ENCODE measurements around the gene IPCEF1. TPM values are rescaled to one million over a fixed set of nuclear protein-coding genes. Genes with fewer than 3 reads are reported as not detected.

Gene IPCEF1
- total RNA-seq (13.1 TPM), polyA plus RNA-seq (6.5 TPM)
- long read RNA-seq, donor 1, partial matches to known transcripts: 0 of 1 reads
- long read RNA-seq, donor 1, other reads (novel, unspliced or antisense): 0 of 1 reads
- long read RNA-seq, donor 2: 0 reads
- long read RNA-seq, donor 3, partial matches to known transcripts: 0 of 3 reads
- long read RNA-seq, donor 3, other reads (novel, unspliced or antisense): 0 of 3 reads
- long read RNA-seq, donor 4, partial matches to known transcripts: 0 of 2 reads
- long read RNA-seq, donor 4, other reads (novel, unspliced or antisense): 0 of 2 reads
- long read RNA-seq, donor 5, full-length matches to known transcripts: 3 of 3 reads
- long read RNA-seq, donor 5, partial matches to known transcripts: 0 of 3 reads
- long read RNA-seq, donor 5, other reads (novel, unspliced or antisense): 0 of 3 reads
- long read RNA-seq, donor 6: 0 reads
- long read RNA-seq, donor 7, partial matches to known transcripts: 0 of 2 reads
- long read RNA-seq, donor 7, other reads (novel, unspliced or antisense): 0 of 2 reads
- long read RNA-seq, donor 8, partial matches to known transcripts: 0 of 1 reads
- long read RNA-seq, donor 8, other reads (novel, unspliced or antisense): 0 of 1 reads
- long read RNA-seq, donor 9, partial matches to known transcripts: 0 of 2 reads
- long read RNA-seq, donor 9, other reads (novel, unspliced or antisense): 0 of 2 reads
- long read RNA-seq, donor 10, partial matches to known transcripts: 0 of 1 reads
- long read RNA-seq, donor 10, other reads (novel, unspliced or antisense): 0 of 1 reads

GRCh38 chr6:154356690-154357089, at the start of gene IPCEF1:
TSS of gene IPCEF1 (minus strand) at chr6:154356803. CDS start at chr6:154265947, 90,856 bp downstream.
- Histone ChIP-seq H3K4me1 (ENCODE audit: control insufficient read depth in 2 of 2, insufficient read depth in 2 of 2, low read length in 2 of 2) (peaks cover 0 to 7% of the 10 kb centered on the region in 2 donors), H3K36me3 (ENCODE audit: control insufficient read depth in 2 of 2, insufficient read depth in 2 of 2, low read length in 1 of 2) (no peaks in the 10 kb centered on the region), H3K27me3 (ENCODE audit: control insufficient read depth in 2 of 2, insufficient read depth in 1 of 2, low read length in 1 of 2) (no peaks in the 10 kb centered on the region), H3K9me3 (ENCODE audit: control insufficient read depth in 2 of 2, insufficient read depth in 1 of 2, low read length in 1 of 2) (no peaks in the 10 kb centered on the region), H3K4me3 (ENCODE audit: low read length in 2 of 2) (no peak within 1 kb of the TSS), H3K27ac (ENCODE audit: low read depth in 1 of 2, low read length in 1 of 2) (peak within 1 kb of the TSS in 1 of 2 donors; percentile 18)
- WGBS: 53% methylated on average over 3 of the region's 3 CpGs
- DNase-seq (ENCODE audit: low read depth in 6 of 9, low spot score in 9 of 9): peak in 1 of 9 donors; percentile 22

DNA sequence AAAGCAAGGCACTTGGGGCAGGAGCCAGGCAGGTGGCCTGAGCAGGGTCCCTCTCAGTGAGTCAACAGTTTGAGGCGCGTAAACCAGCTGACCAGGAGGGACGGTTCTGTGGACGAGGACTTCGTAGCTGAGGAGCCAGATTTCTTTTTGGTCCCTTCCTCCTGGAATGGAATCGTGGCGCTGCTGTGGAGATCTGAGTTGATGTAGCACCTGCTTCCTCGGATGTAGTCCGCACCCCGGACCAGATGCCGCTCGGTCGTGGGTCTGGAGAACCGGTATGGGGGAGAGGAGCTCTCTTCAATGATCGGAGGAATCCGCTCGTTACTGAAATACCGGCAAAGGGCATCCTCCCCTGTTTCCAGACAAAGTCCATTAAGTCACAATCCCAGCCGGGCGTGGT, 49.7 kb upstream of the IPCEF1 start:
- Histone ChIP-seq H3K4me3 (ENCODE audit: low read length in 2 of 2) (no peak overlapping the region), H3K27ac (ENCODE audit: low read depth in 1 of 2, low read length in 1 of 2) (no peak overlapping the region), H3K4me1 (ENCODE audit: control insufficient read depth in 2 of 2, insufficient read depth in 2 of 2, low read length in 2 of 2) (no peaks in the 10 kb centered on the region), H3K9me3 (ENCODE audit: control insufficient read depth in 2 of 2, insufficient read depth in 1 of 2, low read length in 1 of 2) (no peaks in the 10 kb centered on the region), H3K36me3 (ENCODE audit: control insufficient read depth in 2 of 2, insufficient read depth in 2 of 2, low read length in 1 of 2) (no peaks in the 10 kb centered on the region), H3K27me3 (ENCODE audit: control insufficient read depth in 2 of 2, insufficient read depth in 1 of 2, low read length in 1 of 2) (no peaks in the 10 kb centered on the region)
- 97% methylated on average over 20 of the region's 20 CpGs for WGBS
- no peak for DNase-seq (ENCODE audit: low read depth in 6 of 9, low spot score in 9 of 9)

DNA sequence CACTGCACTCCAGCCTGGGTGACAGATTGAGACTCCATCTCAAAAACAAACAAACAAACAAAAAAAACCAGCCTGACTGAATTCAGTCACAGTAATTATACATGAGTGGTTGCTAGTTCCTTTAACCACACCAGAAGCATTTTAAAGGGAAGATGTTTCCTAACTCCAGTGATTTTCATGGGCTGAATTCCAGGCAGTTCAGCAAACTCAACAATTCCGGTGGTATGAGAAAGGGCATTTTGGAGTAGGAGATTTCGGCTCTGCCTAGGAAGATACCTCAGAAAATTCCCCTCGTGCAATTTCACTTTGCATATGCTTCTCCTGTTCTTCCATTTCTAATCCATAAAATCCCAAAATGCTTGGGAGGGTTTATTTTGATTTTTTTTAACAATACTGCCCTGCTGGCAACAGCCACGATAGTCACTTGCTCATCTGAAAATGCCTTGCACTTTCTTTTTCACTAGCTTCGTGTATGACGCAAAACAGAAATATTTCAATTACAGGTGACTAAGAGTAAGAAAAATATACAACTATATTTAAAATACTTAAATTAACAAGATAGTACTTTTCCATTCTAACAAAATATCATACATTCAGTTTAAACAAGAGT, 48.3 kb upstream of the IPCEF1 start:
- no peaks in the 10 kb centered on the region for H3K36me3 ChIP-seq (ENCODE audit: control insufficient read depth in 2 of 2, insufficient read depth in 2 of 2, low read length in 1 of 2)
- no peak overlapping the region for H3K27ac ChIP-seq (ENCODE audit: low read depth in 1 of 2, low read length in 1 of 2)
- no peak overlapping the region for H3K4me3 ChIP-seq (ENCODE audit: low read length in 2 of 2)
- no peaks in the 10 kb centered on the region for H3K27me3 ChIP-seq (ENCODE audit: control insufficient read depth in 2 of 2, insufficient read depth in 1 of 2, low read length in 1 of 2)
- DNase-seq (ENCODE audit: low read depth in 6 of 9, low spot score in 9 of 9): no peak
- WGBS: 94% methylated on average over 6 of the region's 6 CpGs
- H3K9me3 ChIP-seq (ENCODE audit: control insufficient read depth in 2 of 2, insufficient read depth in 1 of 2, low read length in 1 of 2): no peaks in the 10 kb centered on the region
- no peaks in the 10 kb centered on the region for H3K4me1 ChIP-seq (ENCODE audit: control insufficient read depth in 2 of 2, insufficient read depth in 2 of 2, low read length in 2 of 2)

DNA sequence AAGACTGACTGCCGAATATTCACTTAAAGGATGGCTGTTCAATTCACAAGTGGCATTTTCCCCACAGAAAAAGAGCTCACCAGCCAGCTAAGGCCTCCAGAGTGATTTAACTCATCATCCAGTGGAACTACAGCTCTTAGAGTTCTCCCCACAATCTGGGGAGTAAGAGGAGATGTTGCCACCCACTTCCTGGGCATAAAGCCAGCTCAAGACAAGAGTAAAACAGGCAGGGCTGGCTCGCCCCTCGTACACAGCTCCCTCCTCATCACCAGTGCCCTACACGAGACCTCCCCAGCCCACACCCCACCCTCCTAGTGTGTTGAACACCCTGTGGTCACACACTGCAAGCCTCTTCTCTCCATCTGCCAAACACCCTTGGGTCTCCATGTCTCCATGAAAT, 47.2 kb upstream of the IPCEF1 start:
- WGBS: 31% methylated on average over 4 of the region's 4 CpGs
- peak in 1 of 9 donors; percentile 12 for DNase-seq (ENCODE audit: low read depth in 6 of 9, low spot score in 9 of 9)
- no peak overlapping the region for H3K4me3 ChIP-seq (ENCODE audit: low read length in 2 of 2)
- no peaks in the 10 kb centered on the region for H3K36me3 ChIP-seq (ENCODE audit: control insufficient read depth in 2 of 2, insufficient read depth in 2 of 2, low read length in 1 of 2)
- no peaks in the 10 kb centered on the region for H3K4me1 ChIP-seq (ENCODE audit: control insufficient read depth in 2 of 2, insufficient read depth in 2 of 2, low read length in 2 of 2)
- no peaks in the 10 kb centered on the region for H3K9me3 ChIP-seq (ENCODE audit: control insufficient read depth in 2 of 2, insufficient read depth in 1 of 2, low read length in 1 of 2)
- H3K27me3 ChIP-seq (ENCODE audit: control insufficient read depth in 2 of 2, insufficient read depth in 1 of 2, low read length in 1 of 2): no peaks in the 10 kb centered on the region
- H3K27ac ChIP-seq (ENCODE audit: low read depth in 1 of 2, low read length in 1 of 2): no peak overlapping the region

DNA sequence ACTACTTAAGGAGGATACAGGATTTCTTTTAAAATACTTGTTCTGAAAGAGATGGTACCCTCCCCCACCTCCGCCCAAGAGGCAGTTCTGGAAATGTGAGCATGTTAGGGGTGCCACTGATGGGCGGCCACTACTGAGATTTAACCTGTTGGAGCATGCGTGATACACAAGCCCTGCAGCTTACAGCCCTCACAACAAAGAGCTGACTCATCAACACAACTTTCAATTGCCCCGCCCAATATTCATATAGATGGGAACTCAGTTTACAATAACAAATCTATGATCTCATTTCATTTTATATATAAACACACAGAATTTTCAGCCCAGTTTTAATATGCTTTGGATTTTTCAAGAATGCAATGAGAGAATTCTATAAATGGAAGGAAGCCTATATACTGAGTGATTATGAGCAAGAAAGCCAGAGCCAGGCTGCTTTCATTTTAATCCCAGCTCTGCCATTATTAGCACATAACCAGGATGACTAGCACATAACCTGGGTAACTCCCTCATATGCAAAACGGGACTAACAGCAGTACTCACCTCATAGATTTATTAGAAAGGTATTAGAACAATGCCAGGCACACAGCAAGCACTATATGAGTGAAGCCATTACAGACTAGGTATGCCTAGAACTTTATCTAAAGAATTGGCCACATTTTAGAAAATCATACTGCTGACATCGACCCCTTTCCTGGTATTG, 45.6 kb upstream of the IPCEF1 start:
- DNase-seq (ENCODE audit: low read depth in 6 of 9, low spot score in 9 of 9): no peak
- 95% methylated on average over 6 of the region's 6 CpGs for WGBS
- no peak overlapping the region for H3K27ac ChIP-seq (ENCODE audit: low read depth in 1 of 2, low read length in 1 of 2)

GRCh38 chr6:154399097-154399496, 42.5 kb upstream of the IPCEF1 start:
- H3K36me3 ChIP-seq (ENCODE audit: control insufficient read depth in 2 of 2, insufficient read depth in 2 of 2, low read length in 1 of 2): no peaks in the 10 kb centered on the region
- no peaks in the 10 kb centered on the region for H3K9me3 ChIP-seq (ENCODE audit: control insufficient read depth in 2 of 2, insufficient read depth in 1 of 2, low read length in 1 of 2)
- H3K27ac ChIP-seq (ENCODE audit: low read depth in 1 of 2, low read length in 1 of 2): no peak overlapping the region
- 96% methylated on average over 5 of the region's 5 CpGs for WGBS
- no peaks in the 10 kb centered on the region for H3K4me1 ChIP-seq (ENCODE audit: control insufficient read depth in 2 of 2, insufficient read depth in 2 of 2, low read length in 2 of 2)
- no peak for DNase-seq (ENCODE audit: low read depth in 6 of 9, low spot score in 9 of 9)
- no peaks in the 10 kb centered on the region for H3K27me3 ChIP-seq (ENCODE audit: control insufficient read depth in 2 of 2, insufficient read depth in 1 of 2, low read length in 1 of 2)
- H3K4me3 ChIP-seq (ENCODE audit: low read length in 2 of 2): no peak overlapping the region

More for the DNA sequence above, 45.6 kb upstream of the IPCEF1 start:
- Histone ChIP-seq H3K4me3 (ENCODE audit: low read length in 2 of 2) (no peak overlapping the region), H3K36me3 (ENCODE audit: control insufficient read depth in 2 of 2, insufficient read depth in 2 of 2, low read length in 1 of 2) (no peaks in the 10 kb centered on the region), H3K9me3 (ENCODE audit: control insufficient read depth in 2 of 2, insufficient read depth in 1 of 2, low read length in 1 of 2) (no peaks in the 10 kb centered on the region), H3K27me3 (ENCODE audit: control insufficient read depth in 2 of 2, insufficient read depth in 1 of 2, low read length in 1 of 2) (no peaks in the 10 kb centered on the region), H3K4me1 (ENCODE audit: control insufficient read depth in 2 of 2, insufficient read depth in 2 of 2, low read length in 2 of 2) (no peaks in the 10 kb centered on the region)

GRCh38 chr6:154397491-154398195, 41.0 kb upstream of the IPCEF1 start:
- H3K4me3 ChIP-seq (ENCODE audit: low read length in 2 of 2): no peak overlapping the region
- DNase-seq (ENCODE audit: low read depth in 6 of 9, low spot score in 9 of 9): no peak
- H3K36me3 ChIP-seq (ENCODE audit: control insufficient read depth in 2 of 2, insufficient read depth in 2 of 2, low read length in 1 of 2): no peaks in the 10 kb centered on the region
- H3K27me3 ChIP-seq (ENCODE audit: control insufficient read depth in 2 of 2, insufficient read depth in 1 of 2, low read length in 1 of 2): no peaks in the 10 kb centered on the region
- WGBS: 99% methylated on average over 9 of the region's 9 CpGs
- H3K27ac ChIP-seq (ENCODE audit: low read depth in 1 of 2, low read length in 1 of 2): no peak overlapping the region
- H3K4me1 ChIP-seq (ENCODE audit: control insufficient read depth in 2 of 2, insufficient read depth in 2 of 2, low read length in 2 of 2): no peaks in the 10 kb centered on the region
- H3K9me3 ChIP-seq (ENCODE audit: control insufficient read depth in 2 of 2, insufficient read depth in 1 of 2, low read length in 1 of 2): no peaks in the 10 kb centered on the region

DNA sequence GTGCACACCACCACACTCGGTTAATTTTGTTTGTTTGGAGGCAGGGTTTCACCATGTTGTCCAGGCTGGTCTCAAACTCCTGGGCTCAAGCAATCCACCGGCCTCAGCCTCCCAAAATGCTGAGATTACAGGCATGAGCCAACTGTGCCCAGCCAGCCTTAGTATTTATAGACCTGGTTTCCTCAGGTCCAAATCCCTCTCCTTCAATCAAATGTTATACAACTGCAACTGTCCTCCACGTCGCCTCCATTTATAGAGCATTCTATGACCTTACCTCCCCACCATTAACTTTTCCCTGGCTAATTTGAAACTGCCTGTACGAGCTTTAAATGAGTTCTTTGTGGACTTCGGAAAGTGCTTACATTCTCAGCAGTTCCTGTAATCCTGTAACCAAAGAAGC, 39.3 kb upstream of the IPCEF1 start:
- WGBS: 97% methylated on average over 6 of the region's 6 CpGs
- Histone ChIP-seq H3K36me3 (ENCODE audit: control insufficient read depth in 2 of 2, insufficient read depth in 2 of 2, low read length in 1 of 2) (no peaks in the 10 kb centered on the region), H3K9me3 (ENCODE audit: control insufficient read depth in 2 of 2, insufficient read depth in 1 of 2, low read length in 1 of 2) (no peaks in the 10 kb centered on the region), H3K27ac (ENCODE audit: low read depth in 1 of 2, low read length in 1 of 2) (no peak overlapping the region), H3K4me1 (ENCODE audit: control insufficient read depth in 2 of 2, insufficient read depth in 2 of 2, low read length in 2 of 2) (no peaks in the 10 kb centered on the region), H3K4me3 (ENCODE audit: low read length in 2 of 2) (no peak overlapping the region), H3K27me3 (ENCODE audit: control insufficient read depth in 2 of 2, insufficient read depth in 1 of 2, low read length in 1 of 2) (no peaks in the 10 kb centered on the region)
- DNase-seq (ENCODE audit: low read depth in 6 of 9, low spot score in 9 of 9): no peak

All from thymus (tissue), 14 donors.